Islet of Langerhans (tissue), 1 donor: Measurements from ENCODE around the gene GJD3.

Experiments used
- FAIRE-seq: peaks from one replicate; lab custom pipeline; 2011; peaks lifted over from hg19 to GRCh38; lab: Jason Lieb, UNC

GJD3 gene

GRCh38 chr17:40351359-40352236, 12.9 kb downstream of the GJD3 start:
- no peak for FAIRE-seq

GRCh38 chr17:40350689-40351358, 13.7 kb downstream of the GJD3 start:
- no peak for FAIRE-seq

GRCh38 chr17:40349895-40350688, 14.4 kb downstream of the GJD3 start:
- FAIRE-seq, result no peak

GRCh38 chr17:40349477-40349894, 15.1 kb downstream of the GJD3 start:
- no peak for FAIRE-seq

- no peak for FAIRE-seq
Measured at GRCh38 chr17:40348562-40349476, 15.7 kb downstream of the GJD3 start.

- FAIRE-seq, result no peak
Measured at GRCh38 chr17:40348136-40348504, 16.4 kb downstream of the GJD3 start.

GRCh38 chr17:40347319-40348135, 17.0 kb downstream of the GJD3 start:
- no peak for FAIRE-seq

GRCh38 chr17:40346765-40347158, 17.8 kb downstream of the GJD3 start:
- no peak for FAIRE-seq

- no peak for FAIRE-seq
Measured at GRCh38 chr17:40345994-40346764, 18.4 kb downstream of the GJD3 start.

GRCh38 chr17:40345161-40345993, 19.2 kb downstream of the GJD3 start:
- FAIRE-seq, result no peak

GRCh38 chr17:40344421-40345160, 19.9 kb downstream of the GJD3 start:
- no peak for FAIRE-seq

- FAIRE-seq, result no peak
Measured at GRCh38 chr17:40343219-40344119, 21.1 kb downstream of the GJD3 start.

GRCh38 chr17:40342504-40343218, 21.9 kb downstream of the GJD3 start:
- FAIRE-seq, result no peak

- FAIRE-seq, result no peak
Measured at GRCh38 chr17:40341808-40342503, 22.6 kb downstream of the GJD3 start.

GRCh38 chr17:40340880-40341807, 23.4 kb downstream of the GJD3 start:
- no peak for FAIRE-seq
